Measurements from ENCODE around the gene PRRG4. TPM values are rescaled to one million over a fixed set of nuclear protein-coding genes. Genes with fewer than 3 reads are reported as not detected.
A peak's percentile ranks its signal among the peaks of the same experiment; 100 is the strongest.

Gene PRRG4
- total RNA-seq, 6 donors from 2014 or later: 5.2 to 33.6 (median 9.6) TPM

GRCh38 chr11:32870676-32871075, 40.9 kb downstream of the PRRG4 start:
- no peaks in the 10 kb centered on the region for H3K36me3 ChIP-seq
- H3K27me3 ChIP-seq: no peaks in the 10 kb centered on the region
- no peak overlapping the region for H3K27ac ChIP-seq
- TF ChIP-seq EP300 (IDR thresholded peaks at IDR 0.05) (no peak), CTCF (IDR thresholded peaks at IDR 0.05) (peak in 3 of 6 experiments; percentile 8 to 9 (median 8))
- no peaks in the 10 kb centered on the region for H3K4me1 ChIP-seq
- DNase-seq (no peak), ATAC-seq (ENCODE audit: low FRiP score in 2 of 2) (no peak)
- H3K4me3 ChIP-seq: no peak overlapping the region
- H3K9me3 ChIP-seq: no peaks in the 10 kb centered on the region
- WGBS, 2 donors: 32 to 48% methylated on average over 1 to 2 of the region's 2 CpGs

- DNase-seq: no peak
- Histone ChIP-seq H3K4me3 (no peak overlapping the region), H3K36me3 (no peaks in the 10 kb centered on the region), H3K27ac (no peak overlapping the region), H3K4me1 (no peaks in the 10 kb centered on the region), H3K9me3 (no peaks in the 10 kb centered on the region), H3K27me3 (no peaks in the 10 kb centered on the region)
- TF ChIP-seq CTCF (IDR thresholded peaks at IDR 0.05): no peak
- TF ChIP-seq POLR2AphosphoS5 (IDR thresholded peaks at IDR 0.05): no peak
- no peak for TF ChIP-seq EP300 (IDR thresholded peaks at IDR 0.05)
- no peak for TF ChIP-seq POLR2A (IDR thresholded peaks at IDR 0.05)
- ATAC-seq (ENCODE audit: low FRiP score in 2 of 2): no peak
Observed at GRCh38 chr11:32874132-32874531, 44.4 kb downstream of the PRRG4 start.

- Histone ChIP-seq H3K36me3 (no peaks in the 10 kb centered on the region), H3K27me3 (no peaks in the 10 kb centered on the region), H3K4me1 (no peaks in the 10 kb centered on the region), H3K27ac (no peak overlapping the region), H3K9me3 (no peaks in the 10 kb centered on the region), H3K4me3 (no peak overlapping the region)
- ATAC-seq (ENCODE audit: low FRiP score in 2 of 2) (no peak), DNase-seq (no peak)
- WGBS, 2 donors: 61 to 64% methylated on average over 4 of the region's 4 CpGs
- no peak for TF ChIP-seq POLR2A (IDR thresholded peaks at IDR 0.05)
- no peak for TF ChIP-seq EP300 (IDR thresholded peaks at IDR 0.05)
- no peak for TF ChIP-seq CTCF (IDR thresholded peaks at IDR 0.05)
- no peak for TF ChIP-seq POLR2AphosphoS5 (IDR thresholded peaks at IDR 0.05)
Observed at GRCh38 chr11:32881286-32881685, 51.6 kb downstream of the PRRG4 start.

GRCh38 chr11:32883421-32883820, 53.7 kb downstream of the PRRG4 start:
- no peaks in the 10 kb centered on the region for H3K4me1 ChIP-seq
- WGBS, 2 donors: 73 to 80% methylated on average over 3 of the region's 3 CpGs
- no peak overlapping the region for H3K4me3 ChIP-seq
- no peaks in the 10 kb centered on the region for H3K27me3 ChIP-seq
- no peak overlapping the region for H3K27ac ChIP-seq
- TF ChIP-seq CTCF (IDR thresholded peaks at IDR 0.05) (no peak), POLR2AphosphoS5 (IDR thresholded peaks at IDR 0.05) (no peak), POLR2A (IDR thresholded peaks at IDR 0.05) (no peak), EP300 (IDR thresholded peaks at IDR 0.05) (no peak)
- DNase-seq (no peak), ATAC-seq (ENCODE audit: low FRiP score in 2 of 2) (no peak)
- H3K36me3 ChIP-seq: no peaks in the 10 kb centered on the region
- no peaks in the 10 kb centered on the region for H3K9me3 ChIP-seq

- 89 to 94% methylated on average over 3 of the region's 3 CpGs for WGBS, 2 donors
- H3K4me1 ChIP-seq: no peaks in the 10 kb centered on the region
- no peaks in the 10 kb centered on the region for H3K9me3 ChIP-seq
- no peak for TF ChIP-seq CTCF (IDR thresholded peaks at IDR 0.05)
- TF ChIP-seq EP300 (IDR thresholded peaks at IDR 0.05): no peak
- no peak for TF ChIP-seq POLR2A (IDR thresholded peaks at IDR 0.05)
- no peak for TF ChIP-seq POLR2AphosphoS5 (IDR thresholded peaks at IDR 0.05)
- H3K27me3 ChIP-seq: no peaks in the 10 kb centered on the region
- ATAC-seq (ENCODE audit: low FRiP score in 2 of 2) (no peak), DNase-seq (no peak)
- no peak overlapping the region for H3K4me3 ChIP-seq
- H3K27ac ChIP-seq: no peak overlapping the region
- no peaks in the 10 kb centered on the region for H3K36me3 ChIP-seq
Observed at GRCh38 chr11:32884023-32884422, 54.3 kb downstream of the PRRG4 start.
